ENCODE measurements around the gene PNLIPRP1. TPM values are rescaled to one million over a fixed set of nuclear protein-coding genes. Genes with fewer than 3 reads are reported as not detected.

PNLIPRP1 gene
- not detected in 2 replicates for total RNA-seq (ENCODE audit: low replicate concordance)

GRCh38 chr10:116590590-116591444 lies at the start of gene PNLIPRP1:
PNLIPRP1 (plus strand) TSS chr10:116590959; CDS start chr10:116591130, 171 bp downstream.
- H3K4me3 ChIP-seq (ENCODE audit: low read depth, low read length): no peak within 1 kb of the TSS
- TF ChIP-seq CTCF (IDR thresholded peaks at IDR 0.05; ENCODE audit: insufficient read depth, low read length): no peak
- DNase-seq (ENCODE audit: low read depth): no peak

- TF ChIP-seq CTCF (IDR thresholded peaks at IDR 0.05; ENCODE audit: insufficient read depth, low read length): no peak
- H3K4me3 ChIP-seq (ENCODE audit: low read depth, low read length): no peak overlapping the region
- no peak for DNase-seq (ENCODE audit: low read depth)
Observed at GRCh38 chr10:116542007-116542677, 48.6 kb upstream of the PNLIPRP1 start.

- DNase-seq (ENCODE audit: low read depth): no peak
- H3K4me3 ChIP-seq (ENCODE audit: low read depth, low read length): no peak overlapping the region
- TF ChIP-seq CTCF (IDR thresholded peaks at IDR 0.05; ENCODE audit: insufficient read depth, low read length): no peak
Observed at GRCh38 chr10:116545122-116545521, 45.6 kb upstream of the PNLIPRP1 start.

GRCh38 chr10:116545756-116546155 lies 45.0 kb upstream of the PNLIPRP1 start, which contains the start of gene PNLIP:
PNLIP (plus strand) TSS chr10:116545931; CDS start chr10:116546093, 162 bp downstream.
- no peak within 1 kb of the TSS for H3K4me3 ChIP-seq (ENCODE audit: low read depth, low read length)
- TF ChIP-seq CTCF (IDR thresholded peaks at IDR 0.05; ENCODE audit: insufficient read depth, low read length): no peak
- DNase-seq (ENCODE audit: low read depth): no peak

GRCh38 chr10:116548301-116548700 lies 42.5 kb upstream of the PNLIPRP1 start:
- no peak overlapping the region for H3K4me3 ChIP-seq (ENCODE audit: low read depth, low read length)
- no peak for TF ChIP-seq CTCF (IDR thresholded peaks at IDR 0.05; ENCODE audit: insufficient read depth, low read length)
- DNase-seq (ENCODE audit: low read depth): no peak

GRCh38 chr10:116553378-116553980 lies 37.3 kb upstream of the PNLIPRP1 start:
- no peak overlapping the region for H3K4me3 ChIP-seq (ENCODE audit: low read depth, low read length)
- DNase-seq (ENCODE audit: low read depth): no peak
- no peak for TF ChIP-seq CTCF (IDR thresholded peaks at IDR 0.05; ENCODE audit: insufficient read depth, low read length)
